ENCODE data around the gene LGR4. TPM values are rescaled to one million over a fixed set of nuclear protein-coding genes. Genes with fewer than 3 reads are reported as not detected.

LGR4 gene
- total RNA-seq, 1 experiment from 2014 or later: 37.1 TPM

- H3K27me3 ChIP-seq (replicated peaks; ENCODE audit: control insufficient read depth, insufficient read depth, low read length): no peaks in the 10 kb centered on the region
- Mint-ChIP-seq H3K27ac (ENCODE audit: unreplicated experiment) (no peak overlapping the region), H3K36me3 (ENCODE audit: insufficient read depth, unreplicated experiment) (no peaks in the 10 kb centered on the region), H3K27me3 (ENCODE audit: insufficient read depth, unreplicated experiment) (no peaks in the 10 kb centered on the region), H3K4me3 (ENCODE audit: unreplicated experiment) (no peak overlapping the region), H3K9me3 (ENCODE audit: unreplicated experiment) (no peaks in the 10 kb centered on the region), H3K4me1 (ENCODE audit: low read depth, unreplicated experiment) (peaks cover 28% of the 10 kb centered on the region)
- no peak overlapping the region for H3K4me3 ChIP-seq (ENCODE audit: low read depth, low read length)
- intact Hi-C loops (cut with micrococcal nuclease; ENCODE audit: unreplicated experiment): no loop called here
- ChIA-PET POLR2A (no interaction called here), CTCF (no interaction called here)
- BruUV-seq (replicated peaks): no TSS peak
- no peaks in the 10 kb centered on the region for H3K9me3 ChIP-seq
- H3K4me1 ChIP-seq: peaks cover 34% of the 10 kb centered on the region
- DNase-seq: no peak
- 0 out of 2 replicates have a peak, but pooled peaks cover 2% of the 10 kb centered on the region for H3K36me3 ChIP-seq (ENCODE audit: control insufficient read depth, insufficient read depth, low read length)
- no peak for TF ChIP-seq CTCF (IDR thresholded peaks at IDR 0.05; ENCODE audit: insufficient read depth in 1 of 2, low read depth in 1 of 2, low read length in 1 of 2, severe bottlenecking in 1 of 2, unreplicated experiment in 1 of 2)
These were observed 101.1 kb downstream of the LGR4 start for GRCh38 chr11:27371489-27371888.

GRCh38 chr11:27370374-27370773 lies 102.2 kb downstream of the LGR4 start:
- H3K4me3 ChIP-seq (ENCODE audit: low read depth, low read length): no peak overlapping the region
- TF ChIP-seq CTCF (IDR thresholded peaks at IDR 0.05; ENCODE audit: insufficient read depth in 1 of 2, low read depth in 1 of 2, low read length in 1 of 2, severe bottlenecking in 1 of 2, unreplicated experiment in 1 of 2): no peak
- no TSS peak for BruUV-seq (replicated peaks)
- peaks cover 22% of the 10 kb centered on the region for H3K4me1 Mint-ChIP-seq (ENCODE audit: low read depth, unreplicated experiment)
- no peak overlapping the region for H3K4me3 Mint-ChIP-seq (ENCODE audit: unreplicated experiment)
- DNase-seq: no peak
- intact Hi-C loops (cut with micrococcal nuclease; ENCODE audit: unreplicated experiment): no loop called here
- POLR2A ChIA-PET: no interaction called here
- no peak overlapping the region for H3K27ac Mint-ChIP-seq (ENCODE audit: unreplicated experiment)
- no peaks in the 10 kb centered on the region for H3K27me3 ChIP-seq (replicated peaks; ENCODE audit: control insufficient read depth, insufficient read depth, low read length)
- H3K9me3 Mint-ChIP-seq (ENCODE audit: unreplicated experiment): no peaks in the 10 kb centered on the region
- H3K4me1 ChIP-seq: peaks cover 31% of the 10 kb centered on the region
- H3K36me3 Mint-ChIP-seq (ENCODE audit: insufficient read depth, unreplicated experiment): no peaks in the 10 kb centered on the region
- CTCF ChIA-PET: no interaction called here
- H3K36me3 ChIP-seq (ENCODE audit: control insufficient read depth, insufficient read depth, low read length): 0 out of 2 replicates have a peak, but pooled peaks cover 2% of the 10 kb centered on the region
- H3K27me3 Mint-ChIP-seq (ENCODE audit: insufficient read depth, unreplicated experiment): no peaks in the 10 kb centered on the region
- H3K9me3 ChIP-seq: no peaks in the 10 kb centered on the region

- DNase-seq: no peak
- H3K36me3 Mint-ChIP-seq (ENCODE audit: insufficient read depth, unreplicated experiment): peaks cover 7% of the 10 kb centered on the region
- no peak overlapping the region for H3K4me3 ChIP-seq (ENCODE audit: low read depth, low read length)
- 0 out of 2 replicates have a peak, but pooled peaks cover 2% of the 10 kb centered on the region for H3K36me3 ChIP-seq (ENCODE audit: control insufficient read depth, insufficient read depth, low read length)
- peaks cover 17% of the 10 kb centered on the region for H3K4me1 Mint-ChIP-seq (ENCODE audit: low read depth, unreplicated experiment)
- intact Hi-C loops (cut with micrococcal nuclease; ENCODE audit: unreplicated experiment): no loop called here
- no peaks in the 10 kb centered on the region for H3K9me3 ChIP-seq
- H3K27ac Mint-ChIP-seq (ENCODE audit: unreplicated experiment): no peak overlapping the region
- H3K9me3 Mint-ChIP-seq (ENCODE audit: unreplicated experiment): no peaks in the 10 kb centered on the region
- H3K27me3 Mint-ChIP-seq (ENCODE audit: insufficient read depth, unreplicated experiment): no peaks in the 10 kb centered on the region
- TF ChIP-seq CTCF (IDR thresholded peaks at IDR 0.05; ENCODE audit: insufficient read depth in 1 of 2, low read depth in 1 of 2, low read length in 1 of 2, severe bottlenecking in 1 of 2, unreplicated experiment in 1 of 2): no peak
- H3K27me3 ChIP-seq (replicated peaks; ENCODE audit: control insufficient read depth, insufficient read depth, low read length): no peaks in the 10 kb centered on the region
- ChIA-PET CTCF (no interaction called here), POLR2A (no interaction called here)
- peaks cover 18% of the 10 kb centered on the region for H3K4me1 ChIP-seq
- H3K4me3 Mint-ChIP-seq (ENCODE audit: unreplicated experiment): no peak overlapping the region
- no TSS peak for BruUV-seq (replicated peaks)
These were observed 104.7 kb downstream of the LGR4 start for GRCh38 chr11:27367881-27368280.
